Fibroblast of lung (primary cell): ENCODE results near the gene PCTP. TPM values are rescaled to one million over a fixed set of nuclear protein-coding genes. Genes with fewer than 3 reads are reported as not detected.

ENCODE experiments used
- DNase-seq, 2 donors: peaks; one replicate each; pipeline versions ENCODE4 v3.0.0 to v3.0.0-alpha.2; 2010; ENCODE audit warnings: low read depth in 2 of 2
- H2AFZ ChIP-seq: 2 replicates; pipeline ENCODE4 v1.5.1; 2012; ENCODE audit warnings: low read length, control low read depth, inconsistent platforms
- H3K27ac ChIP-seq: 2 replicates; pipeline ENCODE4 v1.5.1; 2011; ENCODE audit warnings: low read length, control low read depth; ENCODE audit not compliant: insufficient read depth
- H3K27me3 ChIP-seq: 2 replicates; pipeline ENCODE4 v1.5.1; 2011; ENCODE audit warnings: mild to moderate bottlenecking, low read length; ENCODE audit not compliant: control insufficient read depth, insufficient read depth
- H3K36me3 ChIP-seq: 2 replicates; pipeline ENCODE4 v1.5.1; 2011; ENCODE audit warnings: low read length; ENCODE audit not compliant: control insufficient read depth, insufficient read depth
- H3K4me1 ChIP-seq: 2 replicates; pipeline ENCODE4 v1.5.1; 2011; ENCODE audit warnings: low read length; ENCODE audit not compliant: control insufficient read depth, insufficient read depth; ENCODE audit errors: extremely low read depth
- H3K4me2 ChIP-seq: 2 replicates; pipeline ENCODE4 v1.5.1; 2011; ENCODE audit warnings: low read length, control low read depth; ENCODE audit not compliant: insufficient read depth; ENCODE audit errors: extremely low read depth
- H3K4me3 ChIP-seq, 4 experiments: fragments of 200-600 bp in 1 of 4; sonication (generic) in 1 of 4; replicated peaks in 1 of 4; 2 replicates each; pipeline ENCODE4 v1.5.1; 2011 to 2016; ENCODE audit warnings: low read length in 4 of 4, low read depth in 3 of 4, mild to moderate bottlenecking in 3 of 4, control low read depth in 2 of 4, inconsistent platforms in 1 of 4, mixed read lengths in 1 of 4; ENCODE audit not compliant: insufficient read depth in 1 of 4; ENCODE audit errors: control extremely low read depth in 1 of 4
- H3K79me2 ChIP-seq: 2 replicates; pipeline ENCODE4 v1.5.1; 2012; ENCODE audit warnings: mild to moderate bottlenecking, low read length, inconsistent platforms; ENCODE audit not compliant: control insufficient read depth, insufficient read depth
- H3K9ac ChIP-seq: 2 replicates; pipeline ENCODE4 v1.5.1; 2011; ENCODE audit warnings: mild to moderate bottlenecking, low read length, control low read depth; ENCODE audit not compliant: insufficient read depth
- H3K9me3 ChIP-seq: 2 replicates; pipeline ENCODE4 v1.5.1; 2012; ENCODE audit warnings: low read depth, low read length; ENCODE audit not compliant: control insufficient read depth, insufficient read depth
- H4K20me1 ChIP-seq: 2 replicates; pipeline ENCODE4 v1.5.1; 2011; ENCODE audit warnings: low read length; ENCODE audit not compliant: control insufficient read depth, insufficient read depth; ENCODE audit errors: extremely low read depth
- CTCF ChIP-seq, 2 donors: IDR thresholded peaks in 1 of 2; conservative IDR thresholded peaks in 1 of 2; 1 replicate in 1 of 2; 2 replicates in 1 of 2; pipeline ENCODE4 v1.5.1; 2011 to 2012; ENCODE audit warnings: low read length in 2 of 2, control low read depth in 1 of 2, inconsistent platforms in 1 of 2, low read depth in 1 of 2, mild to moderate bottlenecking in 1 of 2
- EZH2 ChIP-seq: IDR thresholded peaks from 2 replicates; pipeline ENCODE4 v1.5.1; 2012; ENCODE audit warnings: low read length, control low read depth, mild to moderate bottlenecking; ENCODE audit errors: missing control alignments
- polyA plus RNA-seq, 2 donors: library from polyadenylated mRNA; depleted of rRNA in 1 of 2; stranded (reverse) in 1 of 2; unstranded in 1 of 2; fragments of >200 nt; gene quantifications; 2 replicates each; pipeline ENCODE4 v1.2.1, GENCODE V29; 2011 to 2012; ENCODE audit warnings: missing spikeins in 1 of 2
- total RNA-seq: library from RNA; depleted of rRNA; stranded (reverse); fragments of >200 nt; gene quantifications from 2 replicates; pipeline ENCODE4 v1.2.1, GENCODE V29; 2014

Gene PCTP
- total and polyA plus RNA-seq, 2 donors (not counting 1 experiment from before 2014, with no cell fraction given), result 20.4 to 20.6 TPM

GRCh38 chr17:55746466-55746865, 4.4 kb upstream of the PCTP start:
- Histone ChIP-seq H4K20me1 (no peaks in the 10 kb centered on the region), H3K9ac (no peak overlapping the region), H3K79me2 (peaks cover 2% of the 10 kb centered on the region), H3K9me3 (no peaks in the 10 kb centered on the region), H3K27me3 (no peaks in the 10 kb centered on the region), H3K27ac (no peak overlapping the region), H3K4me2 (no peak overlapping the region), H3K4me1 (no peaks in the 10 kb centered on the region), H3K36me3 (no peaks in the 10 kb centered on the region), H3K4me3 (no peak overlapping the region), H2AFZ (no peak overlapping the region)
- no peak for DNase-seq
- no peak for TF ChIP-seq CTCF (conservative IDR thresholded peaks at IDR 0.05 in 1 of 2, IDR thresholded peaks at IDR 0.05 in 1 of 2; ENCODE audit: low read depth in 1 of 2, low read length in 2 of 2)
- no peak for TF ChIP-seq EZH2

- Histone ChIP-seq H3K9me3 (no peaks in the 10 kb centered on the region), H3K9ac (no peak overlapping the region)
- no peak for DNase-seq
Observed at GRCh38 chr17:55747209-55747608, 3.6 kb upstream of the PCTP start.

DNA sequence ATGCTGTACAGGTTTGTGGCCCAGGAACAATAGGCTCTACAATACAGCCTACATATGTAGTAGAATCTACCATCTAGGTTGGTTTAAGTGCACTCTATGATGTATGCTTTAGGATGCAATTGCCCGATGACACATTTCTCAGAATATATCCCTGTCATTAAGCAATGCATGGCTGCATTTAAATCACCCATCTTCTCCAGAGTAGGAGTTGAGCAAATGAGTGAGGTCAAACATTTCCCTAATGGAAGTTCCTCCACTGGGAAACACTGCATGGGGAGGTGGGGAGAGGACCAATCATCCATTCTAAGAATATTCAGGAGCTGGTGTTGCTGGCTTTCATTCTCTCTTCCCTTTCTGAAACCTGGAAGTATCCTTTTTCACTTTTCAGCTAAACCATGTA, 2.0 kb upstream of the PCTP start:
- Histone ChIP-seq H3K27me3 (no peaks in the 10 kb centered on the region), H3K4me3 (no peak overlapping the region), H3K36me3 (no peaks in the 10 kb centered on the region), H3K9ac (no peak overlapping the region), H3K4me2 (no peak overlapping the region), H3K4me1 (no peaks in the 10 kb centered on the region), H2AFZ (no peak overlapping the region), H4K20me1 (no peaks in the 10 kb centered on the region), H3K79me2 (peaks cover 22% of the 10 kb centered on the region), H3K9me3 (no peaks in the 10 kb centered on the region), H3K27ac (no peak overlapping the region)
- DNase-seq, result no peak
- TF ChIP-seq EZH2, result no peak
- TF ChIP-seq CTCF (conservative IDR thresholded peaks at IDR 0.05 in 1 of 2, IDR thresholded peaks at IDR 0.05 in 1 of 2; ENCODE audit: low read depth in 1 of 2, low read length in 2 of 2), result no peak

More at GRCh38 chr17:55747209-55747608, 3.6 kb upstream of the PCTP start:
- Histone ChIP-seq H3K36me3 (no peaks in the 10 kb centered on the region), H3K4me3 (no peak overlapping the region), H2AFZ (no peak overlapping the region), H3K79me2 (peaks cover 9% of the 10 kb centered on the region), H3K27ac (no peak overlapping the region), H3K4me1 (no peaks in the 10 kb centered on the region), H3K4me2 (no peak overlapping the region), H3K27me3 (no peaks in the 10 kb centered on the region), H4K20me1 (no peaks in the 10 kb centered on the region)
- TF ChIP-seq CTCF (conservative IDR thresholded peaks at IDR 0.05 in 1 of 2, IDR thresholded peaks at IDR 0.05 in 1 of 2; ENCODE audit: low read depth in 1 of 2, low read length in 2 of 2) (no peak), EZH2 (no peak)
